Measurements from ENCODE around the gene RFX4. TPM values are rescaled to one million over a fixed set of nuclear protein-coding genes. Genes with fewer than 3 reads are reported as not detected.

Gene RFX4
- total and polyA plus RNA-seq, 2 of the 13 experiments (the other 11 are each of a cell fraction or from before 2014, with no cell fraction given), result not detected

DNA sequence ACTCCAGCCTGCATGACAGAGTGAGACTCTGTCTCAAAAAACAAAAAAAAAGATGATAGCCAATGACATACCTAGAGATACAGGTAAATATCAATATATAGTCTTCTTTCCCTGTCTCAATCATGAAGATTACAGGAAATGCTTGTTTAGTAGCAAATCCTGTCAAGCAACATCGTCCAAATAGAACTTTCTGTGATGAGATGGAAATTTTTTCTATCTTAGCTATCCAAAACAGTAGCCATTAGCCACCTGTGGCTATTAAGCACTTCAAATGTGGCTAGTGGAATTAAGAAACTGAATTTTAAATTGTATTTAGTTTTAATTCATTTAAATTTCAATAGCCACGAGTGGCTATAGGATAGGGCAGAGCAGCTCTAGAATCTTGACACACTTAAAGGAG, 158.4 kb downstream of the RFX4 start:
- in situ Hi-C loops (cut with HindIII; ENCODE audit: extremely low pct_ligation_motif_present, low pct_unique_long_range_greater_than_20kb), result no loop called here
- H3K36me3 ChIP-seq (replicated peaks in 1 of 2; ENCODE audit: control insufficient read depth in 1 of 2, insufficient read depth in 2 of 2, low read length in 2 of 2), result no peaks in the 10 kb centered on the region
- no peak overlapping the region for H3K9ac ChIP-seq (ENCODE audit: insufficient read depth, low read depth, low read length)
- H4K20me1 ChIP-seq (ENCODE audit: insufficient read depth, low read length), result no peaks in the 10 kb centered on the region
- FAIRE-seq (no peak), DNase-seq (ENCODE audit: low spot score) (no peak), ATAC-seq (no peak)
- H3K79me2 ChIP-seq (ENCODE audit: insufficient read depth, low read length), result no peaks in the 10 kb centered on the region
- no peak overlapping the region for H3K4me3 ChIP-seq (replicated peaks in 1 of 3; ENCODE audit: insufficient read depth in 1 of 3, low read depth in 2 of 3, low read length in 3 of 3)
- no peaks in the 10 kb centered on the region for H3K9me3 ChIP-seq (ENCODE audit: low read length)
- WGBS (ENCODE audit: low lambda C conversion rate), result 3% methylated on average over 2 of the region's 2 CpGs
- intact Hi-C loops (cut with micrococcal nuclease; ENCODE audit: unreplicated experiment), result no loop called here
- H3K4me2 ChIP-seq (ENCODE audit: low read depth, low read length), result no peak overlapping the region
- CTCF ChIA-PET (ENCODE audit: low intra/inter-chr PET ratio, low total read pairs), result no interaction called here
- H3K27me3 ChIP-seq (ENCODE audit: control insufficient read depth in 1 of 2, insufficient read depth in 2 of 2, low read length in 2 of 2), result no peaks in the 10 kb centered on the region
- no peak for TF ChIP-seq PHF8 (CRISPR knock-in tag; IDR thresholded peaks at IDR 0.05)
- TF ChIP-seq FOXO1 (CRISPR knock-in tag; IDR thresholded peaks at IDR 0.05), result no peak
- TF ChIP-seq ZBTB7B (CRISPR knock-in tag; IDR thresholded peaks at IDR 0.05), result no peak
- TF ChIP-seq SRF (IDR thresholded peaks at IDR 0.05; ENCODE audit: low read depth, low read length), result no peak
- no peak for TF ChIP-seq CBX2 (IDR thresholded peaks at IDR 0.05; ENCODE audit: low read depth, low read length)
- TF ChIP-seq CBX2 (CRISPR knock-in tag; IDR thresholded peaks at IDR 0.05; ENCODE audit: low read depth), result no peak
- TF ChIP-seq, protein P1, sequence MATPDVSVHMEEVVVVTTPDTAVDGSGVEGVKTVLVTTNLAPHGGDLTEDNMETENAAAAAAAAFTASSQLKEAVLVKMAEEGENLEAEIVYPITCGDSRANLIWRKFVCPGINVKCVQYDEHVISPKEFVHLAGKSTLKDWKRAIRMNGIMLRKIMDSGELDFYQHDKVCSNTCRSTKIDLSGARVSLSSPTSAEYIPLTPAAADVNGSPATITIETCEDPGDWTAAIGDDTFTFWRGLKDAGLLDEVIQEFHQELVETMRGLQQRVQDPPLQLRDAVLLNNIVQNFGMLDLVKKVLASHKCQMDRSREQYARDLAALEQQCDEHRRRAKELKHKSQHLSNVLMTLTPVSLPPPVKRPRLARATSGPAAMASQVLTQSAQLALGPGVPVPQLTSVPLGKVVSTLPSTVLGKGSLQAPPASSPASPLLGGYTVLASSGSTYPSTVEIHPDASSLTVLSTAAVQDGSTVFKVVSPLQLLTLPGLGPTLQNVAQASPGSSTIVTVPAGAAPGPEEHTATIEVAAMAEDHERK (CRISPR knock-in tag; IDR thresholded peaks at IDR 0.05; ENCODE audit: low read depth), result no peak
- no peak for TF ChIP-seq NFYC (CRISPR knock-in tag; IDR thresholded peaks at IDR 0.05)
- TF ChIP-seq HIC2 (CRISPR knock-in tag; IDR thresholded peaks at IDR 0.05; ENCODE audit: low read depth), result no peak
- no peak for TF ChIP-seq TFDP2 (CRISPR knock-in tag; IDR thresholded peaks at IDR 0.05)
- TF ChIP-seq ATF1 (CRISPR knock-in tag; IDR thresholded peaks at IDR 0.05), result no peak
- no peak for TF ChIP-seq ZNF777 (CRISPR knock-in tag; IDR thresholded peaks at IDR 0.05)
- TF ChIP-seq ZZZ3 (CRISPR knock-in tag; IDR thresholded peaks at IDR 0.05; ENCODE audit: borderline replicate concordance), result no peak
- no peak for TF ChIP-seq ZNF354B (CRISPR knock-in tag; IDR thresholded peaks at IDR 0.05)
- no peak for TF ChIP-seq ZNF83 (CRISPR knock-in tag; IDR thresholded peaks at IDR 0.05; ENCODE audit: borderline replicate concordance)
- no peak for TF ChIP-seq HNRNPLL (IDR thresholded peaks at IDR 0.05; ENCODE audit: low read depth, low read length, poor library complexity, severe bottlenecking)
- no peak for TF ChIP-seq KLF9 (CRISPR knock-in tag; IDR thresholded peaks at IDR 0.05; ENCODE audit: low read depth)
- TF ChIP-seq ZNF792 (CRISPR knock-in tag; IDR thresholded peaks at IDR 0.05), result no peak
- no peak for TF ChIP-seq AGO2 (optimal IDR thresholded peaks at IDR 0.05; ENCODE audit: low read depth, low read length)
- TF ChIP-seq FOXK2 (IDR thresholded peaks at IDR 0.05), result no peak
- TF ChIP-seq PATZ1 (CRISPR knock-in tag; IDR thresholded peaks at IDR 0.05), result no peak
- POLR2A ChIA-PET, result no interaction called here
- H3K27ac ChIP-seq (ENCODE audit: extremely low read length, insufficient read depth, low read length), result no peak overlapping the region
- peaks cover 14% of the 10 kb centered on the region for H3K4me1 ChIP-seq (ENCODE audit: insufficient read depth, low read length)
- BruUV-seq (replicated peaks), result no TSS peak
- no peak overlapping the region for H2AFZ ChIP-seq (ENCODE audit: low read length)
